RWPE2 (cell line): Measurements from ENCODE around the gene GTPBP10.

ENCODE experiments used
- ATAC-seq: fragments of 200-7000 bp; cut with Tn5 transposase; 3 replicates; pipeline ENCODE4 v1.9.1; 2021; ENCODE audit warnings: low read depth
- DNase-seq: peaks from one replicate; pipeline ENCODE4 v3.0.0-alpha.2; 2020; ENCODE audit warnings: low spot score
- H3K27ac ChIP-seq: fragments of 450-650 bp; 2 replicates; pipeline ENCODE4 v1.5.1; 2017; ENCODE audit warnings: mild to moderate bottlenecking; ENCODE audit not compliant: poor library complexity, severe bottlenecking
- H3K27me3 ChIP-seq: fragments of 250-450 bp; sonication (Bioruptor Pico); 2 replicates; pipeline ENCODE4 v1.5.1; 2021; ENCODE audit warnings: mild to moderate bottlenecking, moderate library complexity; ENCODE audit not compliant: insufficient read depth, poor library complexity, severe bottlenecking
- H3K36me3 ChIP-seq: fragments of 250-450 bp; sonication (Bioruptor Pico); 2 replicates; pipeline ENCODE4 v1.5.1; 2020; ENCODE audit warnings: low read depth, mild to moderate bottlenecking, moderate library complexity
- H3K4me1 ChIP-seq: fragments of 250-450 bp; sonication (Bioruptor Pico); 2 replicates; pipeline ENCODE4 v1.5.1; 2021; ENCODE audit warnings: mild to moderate bottlenecking, moderate library complexity; ENCODE audit not compliant: insufficient read depth, poor library complexity, severe bottlenecking
- H3K4me3 ChIP-seq: fragments of 250-450 bp; sonication (Bioruptor Pico); 2 replicates; pipeline ENCODE4 v1.5.1; 2021; ENCODE audit warnings: mild to moderate bottlenecking, moderate library complexity; ENCODE audit not compliant: severe bottlenecking
- H3K9me3 ChIP-seq: fragments of 250-450 bp; sonication (Bioruptor Pico); 2 replicates; pipeline ENCODE4 v1.5.1; 2021; ENCODE audit warnings: mild to moderate bottlenecking, moderate library complexity; ENCODE audit not compliant: severe bottlenecking
- CTCF ChIP-seq: fragments of 450-650 bp; IDR thresholded peaks from one replicate; pipeline ENCODE4 v1.5.1; 2017; ENCODE audit warnings: mild to moderate bottlenecking, moderate library complexity; ENCODE audit not compliant: poor library complexity, severe bottlenecking

GTPBP10 gene

DNA sequence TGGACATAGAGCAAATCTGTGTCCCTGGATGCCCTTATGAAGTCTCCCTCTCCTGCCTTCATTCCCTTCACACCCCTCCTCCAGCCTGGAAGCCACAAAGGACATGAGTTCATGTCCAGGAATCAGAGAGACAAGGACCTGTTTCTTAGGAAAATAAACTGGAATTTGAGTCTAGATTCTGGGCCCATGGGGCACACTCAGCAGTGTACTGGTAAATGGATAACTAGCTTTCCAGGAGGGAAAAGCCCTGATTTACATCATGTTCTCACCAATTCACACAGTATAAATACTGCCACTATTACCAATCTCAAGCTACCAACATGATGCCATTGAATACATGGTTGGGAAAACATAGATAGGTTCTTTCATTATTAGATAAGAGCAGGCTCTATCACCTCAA, 35.3 kb upstream of the GTPBP10 start:
- no peaks in the 10 kb centered on the region for H3K9me3 ChIP-seq
- no peak overlapping the region for H3K27ac ChIP-seq
- TF ChIP-seq CTCF: no peak
- no peaks in the 10 kb centered on the region for H3K27me3 ChIP-seq
- no peaks in the 10 kb centered on the region for H3K36me3 ChIP-seq
- no peaks in the 10 kb centered on the region for H3K4me1 ChIP-seq
- H3K4me3 ChIP-seq: no peak overlapping the region
- DNase-seq: no peak
- ATAC-seq: no peak

DNA sequence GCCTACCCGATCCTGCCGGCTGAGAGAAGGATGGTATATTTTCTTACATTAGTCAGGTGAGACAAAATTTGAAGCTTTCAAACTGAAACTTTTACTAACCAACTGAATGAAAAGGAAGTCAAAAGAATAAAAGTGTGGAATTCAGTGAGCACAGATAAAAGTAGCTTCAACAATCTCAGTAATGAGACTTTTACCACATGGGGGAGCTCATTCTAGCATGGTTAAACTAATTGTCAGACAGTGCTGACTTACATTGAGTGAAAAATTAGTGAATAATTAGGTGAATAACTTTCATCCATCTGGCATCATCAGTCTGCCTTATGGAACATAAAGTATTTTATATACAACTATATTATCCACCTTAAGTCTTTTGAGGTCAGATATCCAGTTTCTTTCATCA, 33.8 kb upstream of the GTPBP10 start:
- H3K4me3 ChIP-seq: no peak overlapping the region
- DNase-seq (no peak), ATAC-seq (0 out of 3 replicates have a peak, but pooled peaks have one; percentile 54)
- H3K36me3 ChIP-seq: no peaks in the 10 kb centered on the region
- H3K27ac ChIP-seq: no peak overlapping the region
- H3K27me3 ChIP-seq: no peaks in the 10 kb centered on the region
- H3K9me3 ChIP-seq: no peaks in the 10 kb centered on the region
- TF ChIP-seq CTCF: peak; percentile 74
- H3K4me1 ChIP-seq: no peaks in the 10 kb centered on the region

- no peaks in the 10 kb centered on the region for H3K27me3 ChIP-seq
- ATAC-seq (no peak), DNase-seq (no peak)
- TF ChIP-seq CTCF: no peak
- no peaks in the 10 kb centered on the region for H3K4me1 ChIP-seq
- no peaks in the 10 kb centered on the region for H3K36me3 ChIP-seq
- no peak overlapping the region for H3K27ac ChIP-seq
- no peaks in the 10 kb centered on the region for H3K9me3 ChIP-seq
- no peak overlapping the region for H3K4me3 ChIP-seq
Observed at GRCh38 chr7:90313907-90314306, 32.6 kb upstream of the GTPBP10 start.

DNA sequence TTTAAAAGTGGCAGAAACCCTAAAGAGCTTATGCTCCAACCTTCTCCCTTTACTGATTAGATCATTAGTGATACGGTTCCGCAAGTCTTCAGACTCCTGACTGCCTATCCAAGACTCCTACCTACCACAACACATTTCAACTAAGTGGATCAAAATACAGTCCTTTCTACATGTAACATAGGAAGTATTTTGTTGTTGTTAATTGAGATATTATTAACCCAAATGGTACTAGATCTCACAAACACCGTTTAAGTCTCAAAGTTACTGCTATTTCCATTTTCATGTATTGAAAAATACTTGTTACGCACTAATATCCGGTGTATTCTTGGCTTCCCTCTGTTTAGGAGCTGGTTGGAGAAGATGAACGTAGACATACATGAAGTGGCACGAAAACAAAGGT, 26.5 kb upstream of the GTPBP10 start:
- H3K27ac ChIP-seq: no peak overlapping the region
- H3K4me3 ChIP-seq: no peak overlapping the region
- H3K27me3 ChIP-seq: peaks cover 16% of the 10 kb centered on the region
- no peaks in the 10 kb centered on the region for H3K4me1 ChIP-seq
- ATAC-seq: no peak
- H3K36me3 ChIP-seq: no peaks in the 10 kb centered on the region
- TF ChIP-seq CTCF: no peak
- DNase-seq: no peak
- no peaks in the 10 kb centered on the region for H3K9me3 ChIP-seq

GRCh38 chr7:90320418-90320800, 26.1 kb upstream of the GTPBP10 start:
- Histone ChIP-seq H3K9me3 (no peaks in the 10 kb centered on the region), H3K4me3 (peak overlapping the region; percentile 29), H3K27me3 (peaks cover 16% of the 10 kb centered on the region), H3K36me3 (no peaks in the 10 kb centered on the region), H3K4me1 (no peaks in the 10 kb centered on the region), H3K27ac (no peak overlapping the region)
- DNase-seq (no peak), ATAC-seq (no peak)
- no peak for TF ChIP-seq CTCF
